Trophoblast cell (in vitro differentiated cells and primary cell): Measurements from ENCODE around the gene PIK3AP1.
A peak's percentile ranks its signal among the peaks of the same experiment; 100 is the strongest.

Source experiments
- DNase-seq, 2 donors: peaks; one replicate each; pipeline ENCODE4 v3.0.0-alpha.2; 2016
- H2AFZ ChIP-seq: 2 replicates; pipeline ENCODE4 v1.6.1; 2013; ENCODE audit warnings: low read length, moderate library complexity, mild to moderate bottlenecking; ENCODE audit not compliant: insufficient read depth, poor library complexity
- H2AK5ac ChIP-seq: 2 replicates; pipeline ENCODE4 v1.6.1; 2013; ENCODE audit warnings: mild to moderate bottlenecking, low read length
- H2BK120ac ChIP-seq: 2 replicates; pipeline ENCODE4 v1.6.1; 2013; ENCODE audit warnings: low read length, mild to moderate bottlenecking, moderate library complexity; ENCODE audit not compliant: insufficient read depth, poor library complexity
- H2BK12ac ChIP-seq: 2 replicates; pipeline ENCODE4 v1.6.1; 2013; ENCODE audit warnings: mild to moderate bottlenecking, low read length, moderate library complexity
- H2BK5ac ChIP-seq: 2 replicates; pipeline ENCODE4 v1.6.1; 2013; ENCODE audit warnings: low read length, low read depth, moderate library complexity, mild to moderate bottlenecking; ENCODE audit not compliant: poor library complexity
- H3K14ac ChIP-seq: 2 replicates; pipeline ENCODE4 v1.6.1; 2013; ENCODE audit warnings: mild to moderate bottlenecking, low read length
- H3K18ac ChIP-seq: 2 replicates; pipeline ENCODE4 v1.6.1; 2013; ENCODE audit warnings: mild to moderate bottlenecking, low read length
- H3K23ac ChIP-seq: 2 replicates; pipeline ENCODE4 v1.6.1; 2013; ENCODE audit warnings: low read length
- H3K27ac ChIP-seq: 2 replicates; pipeline ENCODE4 v1.5.1; 2013; ENCODE audit warnings: low read depth, mild to moderate bottlenecking, inconsistent platforms, low read length, moderate library complexity
- H3K27me3 ChIP-seq: 2 replicates; pipeline ENCODE4 v1.6.1; 2013; ENCODE audit warnings: inconsistent platforms, mild to moderate bottlenecking, low read length, moderate library complexity; ENCODE audit not compliant: insufficient read depth
- H3K36me3 ChIP-seq, 2 experiments: 1 replicate in 1 of 2; 2 replicates in 1 of 2; pipeline ENCODE4 v1.6.1; 2013; ENCODE audit warnings: low read length in 2 of 2, mild to moderate bottlenecking in 2 of 2, moderate library complexity in 1 of 2; ENCODE audit not compliant: insufficient read depth in 2 of 2, control insufficient read depth in 1 of 2
- H3K4ac ChIP-seq: 2 replicates; pipeline ENCODE4 v1.6.1; 2013; ENCODE audit warnings: low read depth, mild to moderate bottlenecking, low read length, moderate library complexity
- H3K4me1 ChIP-seq, 2 experiments: 1 replicate in 1 of 2; 2 replicates in 1 of 2; pipeline ENCODE4 v1.6.1; 2013; ENCODE audit warnings: low read length in 2 of 2, mild to moderate bottlenecking in 2 of 2, moderate library complexity in 1 of 2; ENCODE audit not compliant: insufficient read depth in 2 of 2, control insufficient read depth in 1 of 2
- H3K4me2 ChIP-seq: 2 replicates; pipeline ENCODE4 v1.6.1; 2013; ENCODE audit warnings: inconsistent platforms, mild to moderate bottlenecking, low read length, moderate library complexity
- H3K4me3 ChIP-seq: 2 replicates; pipeline ENCODE4 v1.5.1; 2013; ENCODE audit warnings: mild to moderate bottlenecking, low read depth, low read length, inconsistent platforms
- H3K79me1 ChIP-seq: one replicate; pipeline ENCODE4 v1.6.1; 2013; ENCODE audit warnings: low read length
- H3K79me2 ChIP-seq: 2 replicates; pipeline ENCODE4 v1.6.1; 2013; ENCODE audit warnings: low read length, mild to moderate bottlenecking; ENCODE audit not compliant: control insufficient read depth, insufficient read depth, poor library complexity
- H3K9ac ChIP-seq: 2 replicates; pipeline ENCODE4 v1.6.1; 2013; ENCODE audit warnings: mild to moderate bottlenecking, low read length
- H3K9me3 ChIP-seq: 2 replicates; pipeline ENCODE4 v1.6.1; 2013; ENCODE audit warnings: low read depth, mild to moderate bottlenecking, control low read depth, inconsistent platforms, low read length; ENCODE audit not compliant: insufficient read depth
- H4K12ac ChIP-seq: 2 replicates; pipeline ENCODE4 v1.6.1; 2013; ENCODE audit warnings: low read depth, mild to moderate bottlenecking, low read length, moderate library complexity
- H4K8ac ChIP-seq: 2 replicates; pipeline ENCODE4 v1.6.1; 2013; ENCODE audit warnings: low read depth, mild to moderate bottlenecking, low read length, moderate library complexity
- H4K91ac ChIP-seq: one replicate; pipeline ENCODE4 v1.6.1; 2013; ENCODE audit warnings: low read depth, mild to moderate bottlenecking, low read length, moderate library complexity
- WGBS: extraction: QIAGEN DNeasy Blood & Tissue Kit; methylation state at CpG from one replicate; pipeline ENCODE4 v1.1.7; 2013; ENCODE audit warnings: missing lambda C conversion rate; ENCODE audit not compliant: insufficient read length, insufficient coverage; ENCODE audit errors: extremely low coverage; 5-methylcytosine and 5-hydroxymethylcytosine counted together

The PIK3AP1 gene

DNA sequence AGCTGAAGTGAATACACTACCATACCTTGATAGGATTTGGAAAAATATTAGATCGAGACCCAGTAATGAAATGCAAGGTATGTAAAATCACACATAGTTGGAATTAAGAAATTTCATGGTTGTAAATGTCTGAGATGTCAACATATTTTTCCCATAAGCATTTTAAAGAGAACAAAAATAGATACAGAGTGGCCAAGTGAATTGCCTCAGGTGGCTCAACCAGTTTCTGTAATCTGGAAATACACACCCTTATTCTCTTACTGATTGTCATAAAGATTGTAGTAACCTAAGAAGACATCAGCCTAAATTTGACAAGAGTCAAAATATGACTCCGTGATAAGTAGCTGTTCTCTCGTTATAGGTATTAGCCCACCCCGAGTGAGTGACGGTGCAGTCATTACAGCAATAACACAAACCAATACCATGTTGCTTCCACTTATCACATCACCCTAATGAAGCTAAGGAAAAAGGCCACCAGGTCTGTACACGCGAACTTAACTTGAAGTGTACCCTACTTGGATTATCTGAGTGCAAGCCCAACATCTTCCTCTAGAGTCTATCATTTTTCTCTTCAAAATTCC, 23.4 kb downstream of the PIK3AP1 start:
- peak; percentile 40 to 80 for DNase-seq
- Histone ChIP-seq H3K4me3 (no peak overlapping the region), H3K4me1 (no peaks in the 10 kb centered on the region), H2AK5ac (no peak overlapping the region), H3K4me2 (no peak overlapping the region), H3K9ac (no peak overlapping the region), H3K14ac (no peak overlapping the region), H3K27ac (no peak overlapping the region), H3K23ac (no peak overlapping the region), H3K18ac (no peak overlapping the region), H4K12ac (no peak overlapping the region), H3K36me3 (no peaks in the 10 kb centered on the region), H3K79me2 (no peaks in the 10 kb centered on the region), H2BK12ac (no peak overlapping the region), H2AFZ (no peak overlapping the region), H4K8ac (no peak overlapping the region), H3K27me3 (no peaks in the 10 kb centered on the region), H3K79me1 (no peaks in the 10 kb centered on the region), H3K4ac (no peak overlapping the region), H2BK120ac (no peak overlapping the region), H4K91ac (no peak overlapping the region), H2BK5ac (no peak overlapping the region), H3K9me3 (no peaks in the 10 kb centered on the region)
- WGBS: no CpG with 5 or more reads among the region's 7 CpGs

DNA sequence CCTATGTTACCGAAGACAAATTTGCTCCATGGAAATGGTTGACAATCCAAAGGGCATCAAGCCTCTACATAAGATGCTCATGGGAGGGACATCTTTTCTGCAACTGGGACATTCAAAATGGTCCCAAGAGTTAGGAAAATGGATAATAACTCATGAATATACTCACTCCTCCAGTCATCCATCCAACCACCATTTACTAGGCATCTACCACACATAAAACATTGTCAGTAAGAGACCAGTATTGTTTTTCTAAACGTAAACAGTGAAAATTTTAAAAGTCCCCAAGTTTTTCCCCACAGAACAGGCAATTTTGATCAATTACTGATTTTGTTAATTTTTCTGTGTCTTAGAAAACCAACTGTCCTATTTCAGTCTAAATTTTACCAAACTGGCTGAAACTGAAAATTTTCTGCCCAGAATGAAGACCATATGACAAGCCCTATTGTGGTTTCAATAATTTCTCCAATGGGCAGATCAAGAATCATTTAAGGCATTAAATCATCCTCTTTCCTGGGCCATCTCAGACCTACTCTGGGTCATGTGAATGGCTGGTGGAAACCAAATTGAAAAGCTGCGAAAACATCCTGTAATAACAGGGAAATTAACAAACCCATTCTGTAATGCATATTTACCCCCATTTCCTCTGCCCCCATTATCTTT, 24.2 kb downstream of the PIK3AP1 start:
- Histone ChIP-seq H3K9me3 (no peaks in the 10 kb centered on the region), H4K8ac (no peak overlapping the region), H3K23ac (no peak overlapping the region), H3K4me3 (no peak overlapping the region), H3K14ac (no peak overlapping the region), H4K91ac (no peak overlapping the region), H2BK120ac (no peak overlapping the region), H2BK12ac (no peak overlapping the region), H3K27me3 (no peaks in the 10 kb centered on the region), H3K36me3 (no peaks in the 10 kb centered on the region), H2AK5ac (no peak overlapping the region), H4K12ac (no peak overlapping the region), H3K4ac (no peak overlapping the region), H3K79me2 (no peaks in the 10 kb centered on the region), H3K4me2 (no peak overlapping the region), H2AFZ (no peak overlapping the region), H3K9ac (no peak overlapping the region), H3K27ac (no peak overlapping the region), H2BK5ac (no peak overlapping the region), H3K79me1 (no peaks in the 10 kb centered on the region), H3K18ac (no peak overlapping the region), H3K4me1 (no peaks in the 10 kb centered on the region)
- no peak for DNase-seq
- WGBS: no CpG with 5 or more reads among the region's 3 CpGs

DNA sequence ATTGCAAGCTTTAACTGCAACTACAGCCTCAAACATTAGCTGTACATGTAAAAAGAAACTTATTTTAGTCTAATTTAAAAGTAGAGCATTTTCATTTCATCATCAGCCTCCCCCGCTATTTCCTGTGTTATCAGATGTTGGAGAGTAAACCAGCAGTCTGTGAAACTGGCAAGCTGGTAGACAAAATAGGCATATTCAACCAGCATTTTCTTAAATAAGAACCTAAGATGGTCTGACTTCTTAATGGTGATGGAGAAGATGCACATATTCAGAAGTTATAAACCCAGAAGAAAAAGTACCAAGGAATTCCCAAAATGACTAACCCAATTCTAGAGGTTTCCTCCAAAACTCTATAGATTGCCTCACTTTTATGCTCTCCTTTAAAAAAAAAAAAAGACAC, 24.9 kb downstream of the PIK3AP1 start:
- Histone ChIP-seq H3K23ac (no peak overlapping the region), H2BK5ac (no peak overlapping the region), H3K4me2 (no peak overlapping the region), H3K14ac (no peak overlapping the region), H4K12ac (no peak overlapping the region), H3K27ac (no peak overlapping the region), H3K27me3 (no peaks in the 10 kb centered on the region), H2BK12ac (no peak overlapping the region), H3K9me3 (peaks cover 1% of the 10 kb centered on the region), H3K9ac (no peak overlapping the region), H3K36me3 (no peaks in the 10 kb centered on the region), H2AK5ac (no peak overlapping the region), H3K18ac (no peak overlapping the region), H3K79me1 (no peaks in the 10 kb centered on the region), H2AFZ (no peak overlapping the region), H4K8ac (no peak overlapping the region), H3K79me2 (no peaks in the 10 kb centered on the region), H3K4me1 (no peaks in the 10 kb centered on the region), H2BK120ac (no peak overlapping the region), H4K91ac (no peak overlapping the region), H3K4ac (no peak overlapping the region), H3K4me3 (no peak overlapping the region)
- no peak for DNase-seq
- WGBS: no CpG with 5 or more reads among the region's 1 CpG

DNA sequence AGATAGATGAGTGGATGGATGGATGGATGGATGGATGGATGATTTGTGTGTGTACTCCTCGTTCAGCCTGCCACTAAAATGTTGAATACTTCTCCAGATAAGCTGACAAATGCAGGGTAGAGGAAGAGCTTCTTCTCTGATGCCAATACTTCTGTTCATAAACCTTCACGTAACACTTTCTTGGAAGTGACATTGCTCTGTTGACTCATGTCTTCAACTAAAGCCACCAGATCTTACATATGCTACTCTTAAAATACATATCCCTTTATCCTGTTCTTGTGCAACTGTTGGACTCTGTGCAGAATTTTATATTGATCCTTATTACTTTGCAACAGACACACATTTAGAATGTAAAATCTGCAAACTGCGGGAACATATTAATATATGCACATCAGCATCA, 26.9 kb downstream of the PIK3AP1 start:
- H3K27me3 ChIP-seq: no peaks in the 10 kb centered on the region
- no peak overlapping the region for H2AFZ ChIP-seq
- no peak overlapping the region for H2AK5ac ChIP-seq
- H4K12ac ChIP-seq: no peak overlapping the region
- no peaks in the 10 kb centered on the region for H3K79me2 ChIP-seq
- H3K14ac ChIP-seq: no peak overlapping the region
- H2BK12ac ChIP-seq: no peak overlapping the region
- no peak for DNase-seq
- no peak overlapping the region for H3K4me3 ChIP-seq
- no peak overlapping the region for H3K4me2 ChIP-seq
- WGBS: no CpG with 5 or more reads among the region's 3 CpGs
- H3K36me3 ChIP-seq: no peaks in the 10 kb centered on the region
- H3K79me1 ChIP-seq: no peaks in the 10 kb centered on the region
- no peak overlapping the region for H2BK5ac ChIP-seq
- no peak overlapping the region for H3K27ac ChIP-seq
- H3K9me3 ChIP-seq: peaks cover 1% of the 10 kb centered on the region
- no peak overlapping the region for H3K9ac ChIP-seq
- H4K8ac ChIP-seq: no peak overlapping the region
- H3K4ac ChIP-seq: no peak overlapping the region
- no peak overlapping the region for H3K23ac ChIP-seq
- H3K18ac ChIP-seq: no peak overlapping the region
- no peak overlapping the region for H2BK120ac ChIP-seq
- no peaks in the 10 kb centered on the region for H3K4me1 ChIP-seq
- no peak overlapping the region for H4K91ac ChIP-seq
